Osteoblast (primary cell): ENCODE results near the gene NCAM1. TPM values are rescaled to one million over a fixed set of nuclear protein-coding genes. Genes with fewer than 3 reads are reported as not detected.

ENCODE experiments used
- DNase-seq: peaks from one replicate; pipeline ENCODE4 v3.0.0; 2011; ENCODE audit warnings: low spot score, mixed read lengths; ENCODE audit not compliant: insufficient read length; ENCODE audit errors: missing footprints
- H2AFZ ChIP-seq: 2 replicates; pipeline ENCODE4 v1.6.0; 2011; ENCODE audit warnings: mild to moderate bottlenecking, low read length
- H3K27ac ChIP-seq: 2 replicates; pipeline ENCODE4 v1.5.1; 2011; ENCODE audit warnings: mild to moderate bottlenecking, low read depth, low read length, moderate library complexity
- H3K27me3 ChIP-seq: 2 replicates; pipeline ENCODE4 v1.6.0; 2012; ENCODE audit warnings: mild to moderate bottlenecking, control low read depth, inconsistent platforms, low read length, moderate library complexity; ENCODE audit not compliant: insufficient read depth
- H3K36me3 ChIP-seq: 2 replicates; pipeline ENCODE4 v1.5.1; 2011; ENCODE audit warnings: mild to moderate bottlenecking, low read length, control low read depth, moderate library complexity; ENCODE audit not compliant: insufficient read depth
- H3K4me1 ChIP-seq: 2 replicates; pipeline ENCODE4 v1.5.1; 2011; ENCODE audit warnings: mild to moderate bottlenecking, low read length, control low read depth, moderate library complexity; ENCODE audit not compliant: insufficient read depth
- H3K4me2 ChIP-seq: 2 replicates; pipeline ENCODE4 v1.6.0; 2011; ENCODE audit warnings: mild to moderate bottlenecking, low read length; ENCODE audit not compliant: insufficient read depth
- H3K4me3 ChIP-seq: fragments of 200-600 bp; sonication (generic); 3 replicates; pipeline ENCODE4 v1.5.1; 2012; ENCODE audit warnings: mild to moderate bottlenecking, low read length, inconsistent platforms; ENCODE audit not compliant: insufficient read depth
- H3K79me2 ChIP-seq: 2 replicates; pipeline ENCODE4 v1.6.0; 2012; ENCODE audit warnings: mild to moderate bottlenecking, low read length, control low read depth, inconsistent platforms; ENCODE audit not compliant: insufficient read depth
- H3K9me3 ChIP-seq: 2 replicates; pipeline ENCODE4 v1.5.1; 2011; ENCODE audit warnings: low read depth, low read length, control low read depth
- H4K20me1 ChIP-seq: 2 replicates; pipeline ENCODE4 v1.6.0; 2012; ENCODE audit warnings: mild to moderate bottlenecking, low read length, control low read depth; ENCODE audit not compliant: insufficient read depth
- CTCF ChIP-seq: IDR thresholded peaks from 2 replicates; pipeline ENCODE4 v1.5.1; 2011; ENCODE audit warnings: mild to moderate bottlenecking, low read depth, low read length, moderate library complexity; ENCODE audit errors: extremely low read depth
- total RNA-seq: library from RNA; depleted of rRNA; stranded (reverse); fragments of >200 nt; gene quantifications from 2 replicates; pipeline ENCODE4 v1.2.3, GENCODE V29; 2012

The NCAM1 gene
- total RNA-seq, 1 donor = 2.2 TPM

- H3K4me1 ChIP-seq = peaks cover 20% of the 10 kb centered on the region
- H4K20me1 ChIP-seq = no peaks in the 10 kb centered on the region
These were observed 231.8 kb downstream of the NCAM1 start for GRCh38 chr11:113193016-113193415.

GRCh38 chr11:113193946-113194345, 232.7 kb downstream of the NCAM1 start:
- Histone ChIP-seq H3K27me3 (no peaks in the 10 kb centered on the region), H3K36me3 (no peaks in the 10 kb centered on the region), H3K27ac (no peak overlapping the region), H3K4me3 (no peak overlapping the region), H3K79me2 (no peaks in the 10 kb centered on the region), H3K9me3 (no peaks in the 10 kb centered on the region), H3K4me2 (no peak overlapping the region), H4K20me1 (no peaks in the 10 kb centered on the region), H2AFZ (no peak overlapping the region), H3K4me1 (peaks cover 20% of the 10 kb centered on the region)
- TF ChIP-seq CTCF = no peak
- peak; percentile 69 for DNase-seq

More at GRCh38 chr11:113193016-113193415, 231.8 kb downstream of the NCAM1 start:
- H3K9me3 ChIP-seq = no peaks in the 10 kb centered on the region
- no peak for TF ChIP-seq CTCF
- H3K36me3 ChIP-seq = no peaks in the 10 kb centered on the region
- no peak overlapping the region for H3K27ac ChIP-seq
- H3K4me2 ChIP-seq = no peak overlapping the region
- no peak overlapping the region for H2AFZ ChIP-seq
- DNase-seq = no peak
- H3K4me3 ChIP-seq = no peak overlapping the region
- H3K79me2 ChIP-seq = no peaks in the 10 kb centered on the region
- no peaks in the 10 kb centered on the region for H3K27me3 ChIP-seq

- Histone ChIP-seq H3K36me3 (no peaks in the 10 kb centered on the region), H2AFZ (no peak overlapping the region), H3K79me2 (no peaks in the 10 kb centered on the region), H3K4me2 (no peak overlapping the region), H3K27me3 (no peaks in the 10 kb centered on the region), H3K4me3 (no peak overlapping the region), H3K27ac (no peak overlapping the region), H3K9me3 (no peaks in the 10 kb centered on the region), H3K4me1 (peaks cover 6% of the 10 kb centered on the region), H4K20me1 (no peaks in the 10 kb centered on the region)
- no peak for DNase-seq
- TF ChIP-seq CTCF = no peak
These were observed 234.5 kb downstream of the NCAM1 start for GRCh38 chr11:113195728-113196127.

- Histone ChIP-seq H3K27me3 (no peaks in the 10 kb centered on the region), H3K4me2 (no peak overlapping the region), H3K9me3 (no peaks in the 10 kb centered on the region), H2AFZ (no peak overlapping the region), H3K4me1 (no peaks in the 10 kb centered on the region), H3K36me3 (no peaks in the 10 kb centered on the region), H3K27ac (no peak overlapping the region), H3K79me2 (no peaks in the 10 kb centered on the region), H4K20me1 (no peaks in the 10 kb centered on the region), H3K4me3 (no peak overlapping the region)
- no peak for TF ChIP-seq CTCF
- DNase-seq = no peak
These were observed 236.2 kb downstream of the NCAM1 start for GRCh38 chr11:113197446-113197845.
